Transverse colon (tissue), 4 donors: ENCODE results near the gene RIT1. TPM values are rescaled to one million over a fixed set of nuclear protein-coding genes. Genes with fewer than 3 reads are reported as not detected.

Experiments used
- DNase-seq: peaks from one replicate; pipeline ENCODE4 v3.0.0-alpha.2; 2019
- H3K27ac ChIP-seq, 4 donors: fragments of 200-600 bp; sonication (generic); 2 replicates each; pipeline ENCODE4 v1.5.1; 2016 to 2018; ENCODE audit warnings: inconsistent platforms in 4 of 4
- H3K27me3 ChIP-seq: fragments of 200-600 bp; sonication (generic); 2 replicates; pipeline ENCODE4 v1.5.1; 2017; ENCODE audit warnings: inconsistent platforms
- H3K36me3 ChIP-seq, 4 donors: fragments of 200-600 bp; sonication (generic); 2 replicates each; pipeline ENCODE4 v1.5.1; 2017 to 2019; ENCODE audit warnings: inconsistent platforms in 4 of 4
- H3K4me1 ChIP-seq, 4 donors: fragments of 200-600 bp; sonication (generic); 2 replicates each; pipeline ENCODE4 v1.5.1; 2017 to 2020; ENCODE audit warnings: inconsistent platforms in 4 of 4
- H3K4me3 ChIP-seq, 4 donors: fragments of 200-600 bp; sonication (generic); 1 replicate in 1 of 4; 2 replicates in 3 of 4; pipeline versions ENCODE4 v1.5.1 to v1.6.1; 2017 to 2019; ENCODE audit warnings: inconsistent platforms in 4 of 4
- H3K9me3 ChIP-seq, 2 donors: fragments of 200-600 bp; sonication (generic); 2 replicates each; pipeline ENCODE4 v1.5.1; 2017 to 2019; ENCODE audit warnings: inconsistent platforms in 2 of 2
- CTCF ChIP-seq, 5 experiments: fragments of 200-600 bp in 3 of 5; fragments of 450-650 bp in 2 of 5; sonication (generic) in 3 of 5; IDR thresholded peaks; 1 replicate in 2 of 5; 2 replicates in 3 of 5; pipeline ENCODE4 v1.5.1; 2016 to 2017; ENCODE audit warnings: antibody characterized with exemption in 5 of 5, inconsistent platforms in 3 of 5, mild to moderate bottlenecking in 2 of 5, moderate library complexity in 1 of 5
- EP300 ChIP-seq: sonication (generic); formaldehyde crosslinking; IDR thresholded peaks from one replicate; pipeline ENCODE4 v1.6.1; 2017; ENCODE audit warnings: antibody characterized with exemption, low read depth
- POLR2A ChIP-seq: fragments of 450-650 bp; IDR thresholded peaks from one replicate; pipeline ENCODE4 v1.6.1; 2016; ENCODE audit warnings: antibody characterized with exemption, mild to moderate bottlenecking, moderate library complexity
- POLR2AphosphoS5 ChIP-seq, 3 donors: sonication (generic); formaldehyde crosslinking; IDR thresholded peaks; one replicate each; pipeline ENCODE4 v1.6.1; 2016; ENCODE audit warnings: antibody characterized with exemption in 3 of 3
- WGBS, 2 donors: methylation state at CpG; one replicate each; pipeline ENCODE4 v1.1.5; 2018; ENCODE audit warnings: low coverage in 1 of 2; 5-methylcytosine and 5-hydroxymethylcytosine counted together
- in situ Hi-C, 4 donors: fragments of 200-750 bp; cut with MboI; loops; one replicate each; pipeline versions ENCODE4 v1.15.0 to v1.15.1; 2017; ENCODE audit warnings: low sequenced_read_pairs in 3 of 4, low pct_ligation_motif_present in 1 of 4, low pct_unique_long_range_greater_than_20kb in 1 of 4
- intact Hi-C: fragments of 100-400 bp; cut with DNase I; formaldehyde crosslinking; loops from one replicate; pipeline ENCODE4 v1.15.1; 2023; ENCODE audit warnings: low total_unique reads
- total RNA-seq, 4 donors: library from RNA; depleted of rRNA; stranded (reverse); fragments of >200 nt; gene quantifications; one replicate each; pipeline ENCODE4 v1.1.0, GENCODE V29; 2016

RIT1 gene
- total RNA-seq, 4 donors from 2014 or later, result 6.4 to 23.7 (median 17.0) TPM

- DNase-seq, result no peak
- Histone ChIP-seq H3K36me3 (peaks cover 0 to 56% (median 27%) of the 10 kb centered on the region in 4 donors), H3K4me3 (no peak overlapping the region), H3K27me3 (no peaks in the 10 kb centered on the region), H3K4me1 (peaks cover 30 to 50% (median 42%) of the 10 kb centered on the region in 4 donors), H3K27ac (peak overlapping the region in 2 of 4 donors; percentile 18 to 92), H3K9me3 (no peaks in the 10 kb centered on the region)
- intact Hi-C loops (no loop called here), in situ Hi-C loops (no loop called here)
- TF ChIP-seq EP300, result no peak
- no peak for TF ChIP-seq POLR2AphosphoS5 (IDR thresholded peaks at IDR 0.05)
- TF ChIP-seq POLR2A, result no peak
- TF ChIP-seq CTCF (IDR thresholded peaks at IDR 0.05), result no peak
- 75 to 83% methylated on average over 2 to 4 of the region's 4 CpGs for WGBS, 2 donors
Observed at GRCh38 chr1:155947292-155947691, 36.1 kb upstream of the RIT1 start.

GRCh38 chr1:155946633-155947219 is 35.6 kb upstream of the RIT1 start:
- intact Hi-C loops (no loop called here), in situ Hi-C loops (no loop called here)
- Histone ChIP-seq H3K36me3 (peaks cover 0 to 50% (median 24%) of the 10 kb centered on the region in 4 donors), H3K27ac (peak overlapping the region; percentile 89 to 92 (median 90)), H3K4me1 (peaks cover 34 to 56% (median 47%) of the 10 kb centered on the region in 4 donors), H3K4me3 (no peak overlapping the region), H3K9me3 (no peaks in the 10 kb centered on the region), H3K27me3 (no peaks in the 10 kb centered on the region)
- no peak for DNase-seq
- TF ChIP-seq POLR2AphosphoS5 (IDR thresholded peaks at IDR 0.05), result no peak
- no peak for TF ChIP-seq CTCF (IDR thresholded peaks at IDR 0.05)
- no peak for TF ChIP-seq POLR2A
- TF ChIP-seq EP300, result no peak
- WGBS, 2 donors, result 75% methylated on average over 7 to 8 of the region's 8 CpGs

- Histone ChIP-seq H3K36me3 (peaks cover 0 to 27% (median 13%) of the 10 kb centered on the region in 4 donors), H3K27ac (peak overlapping the region; percentile 89 to 92 (median 90)), H3K27me3 (no peaks in the 10 kb centered on the region), H3K9me3 (no peaks in the 10 kb centered on the region), H3K4me3 (no peak overlapping the region), H3K4me1 (peaks cover 40 to 79% (median 67%) of the 10 kb centered on the region in 4 donors)
- in situ Hi-C loops, result no loop called here
- intact Hi-C loops, result no loop called here
- 0 to 7% methylated on average over 1 to 6 of the region's 6 CpGs for WGBS, 2 donors
- TF ChIP-seq POLR2AphosphoS5 (IDR thresholded peaks at IDR 0.05) (no peak), EP300 (no peak), POLR2A (no peak), CTCF (IDR thresholded peaks at IDR 0.05) (no peak)
- DNase-seq, result no peak
Observed at GRCh38 chr1:155944444-155944799, 33.3 kb upstream of the RIT1 start.

GRCh38 chr1:155942578-155943141 is 31.5 kb upstream of the RIT1 start:
- Histone ChIP-seq H3K9me3 (no peaks in the 10 kb centered on the region), H3K36me3 (peaks cover 0 to 11% (median 5%) of the 10 kb centered on the region in 4 donors), H3K4me1 (peaks cover 40 to 87% (median 69%) of the 10 kb centered on the region in 4 donors), H3K27me3 (no peaks in the 10 kb centered on the region), H3K27ac (peak overlapping the region; percentile 89 to 92 (median 90)), H3K4me3 (peak overlapping the region in 3 of 4 donors; percentile 20 to 36 (median 32))
- 50% methylated on average over 11 of the region's 11 CpGs; no CpG with 5 or more reads in 1 of the 2 donors for WGBS, 2 donors
- DNase-seq, result peak; percentile 78
- intact Hi-C loops, result no loop called here
- in situ Hi-C loops, result no loop called here
- TF ChIP-seq CTCF (IDR thresholded peaks at IDR 0.05) (no peak), EP300 (no peak), POLR2A (peak; percentile 67), POLR2AphosphoS5 (IDR thresholded peaks at IDR 0.05) (peak; percentile 66 to 77 (median 69))
